GM15510 (cell line): ENCODE results near the gene TRIP13.

Experiments
- POLR2A ChIP-seq: IDR thresholded peaks from 3 replicates; pipeline ENCODE4 v1.6.1; 2011; ENCODE audit warnings: borderline replicate concordance; ENCODE audit not compliant: insufficient read length; ENCODE audit errors: extremely low read depth

Gene TRIP13

GRCh38 chr5:951940-952596 is 59.4 kb downstream of the TRIP13 start:
- no peak for TF ChIP-seq POLR2A

GRCh38 chr5:952597-953271 is 60.0 kb downstream of the TRIP13 start:
- no peak for TF ChIP-seq POLR2A

DNA sequence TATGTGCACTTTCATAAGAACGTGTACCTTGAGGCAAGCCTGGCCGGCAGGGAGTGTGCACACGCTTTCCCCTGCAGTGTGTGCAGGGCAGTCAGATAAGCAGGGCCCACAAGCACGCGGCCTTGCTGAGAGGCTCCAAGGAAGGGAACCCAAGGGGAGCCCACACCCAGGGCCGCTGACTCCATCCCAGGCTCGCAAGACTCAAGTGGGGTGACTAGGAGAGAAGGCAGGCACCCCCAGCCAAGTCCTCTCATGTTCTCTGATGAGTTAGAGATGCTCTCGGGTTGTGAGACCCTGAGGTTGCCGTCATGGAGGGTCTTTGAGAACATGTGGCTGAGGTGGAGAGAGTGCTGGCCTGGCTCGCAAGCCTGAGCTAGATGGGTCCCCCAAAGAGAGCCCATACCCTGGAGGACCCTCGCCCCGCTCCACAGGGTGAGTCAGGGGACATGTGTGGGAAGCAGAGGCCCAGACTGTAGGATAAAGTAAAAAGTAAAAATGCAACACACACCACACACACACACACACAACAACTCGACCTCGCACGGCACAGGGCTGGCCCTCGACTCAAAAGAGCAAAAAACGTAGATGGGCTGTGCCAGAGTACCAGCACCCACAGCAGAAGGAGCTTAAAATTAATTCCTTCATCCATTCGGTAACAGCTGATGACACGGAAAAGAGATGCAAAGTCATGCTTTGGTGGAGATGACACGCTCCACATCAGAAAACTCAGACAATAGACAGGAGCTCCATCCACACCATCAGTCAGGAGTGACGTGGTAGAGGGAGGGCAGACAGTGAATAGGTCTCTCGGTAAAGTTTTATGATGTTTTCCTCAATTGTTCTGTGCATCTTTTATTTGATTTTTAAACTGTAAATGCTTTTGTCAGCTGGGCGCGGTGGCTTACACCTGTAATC is 61.1 kb downstream of the TRIP13 start:
- TF ChIP-seq POLR2A: no peak

DNA sequence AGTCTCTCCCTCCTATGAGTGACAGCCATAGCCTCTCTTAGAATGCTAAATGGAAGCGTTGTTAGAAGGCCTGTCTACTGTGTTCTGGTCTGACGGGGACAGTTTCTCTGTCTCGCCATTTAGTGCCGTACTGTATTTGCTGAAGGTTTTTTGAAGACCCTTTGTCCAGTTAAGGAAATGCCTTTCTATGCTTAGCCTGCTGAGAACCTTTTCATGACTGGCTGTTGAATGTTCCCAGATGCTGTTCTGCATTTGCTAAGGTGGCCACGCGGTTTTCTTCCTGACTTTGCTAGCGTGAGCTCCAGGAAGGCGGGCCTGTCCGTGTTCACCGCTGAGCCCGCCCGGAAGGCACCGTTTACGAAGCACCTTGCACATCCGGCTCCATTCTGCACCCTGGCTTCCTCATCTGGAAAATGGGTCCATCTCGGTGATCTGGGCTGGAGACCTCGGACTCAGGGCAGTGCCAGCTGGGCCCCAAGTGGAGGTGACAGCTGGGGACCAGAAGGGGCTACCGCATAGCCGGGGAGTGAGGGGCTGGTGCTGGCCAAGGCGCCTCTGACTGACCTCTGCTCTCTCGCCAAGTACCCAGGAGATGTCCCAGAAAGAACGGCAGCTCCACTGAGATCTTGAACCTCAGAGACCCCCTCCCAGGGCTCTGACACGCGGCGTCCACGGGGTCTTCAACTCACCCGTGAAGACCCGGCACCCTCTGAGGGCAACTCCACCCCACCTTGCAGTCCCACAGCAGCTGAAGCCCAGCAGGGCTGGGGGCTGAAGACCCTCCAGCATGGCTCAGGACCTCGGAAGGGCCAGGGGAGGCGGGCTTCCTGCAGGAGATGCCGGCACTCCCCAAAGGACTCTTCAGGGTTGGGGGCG is 63.4 kb downstream of the TRIP13 start:
- TF ChIP-seq POLR2A: no peak

- TF ChIP-seq POLR2A: no peak
These were observed 64.5 kb downstream of the TRIP13 start for GRCh38 chr5:956941-957747.

DNA sequence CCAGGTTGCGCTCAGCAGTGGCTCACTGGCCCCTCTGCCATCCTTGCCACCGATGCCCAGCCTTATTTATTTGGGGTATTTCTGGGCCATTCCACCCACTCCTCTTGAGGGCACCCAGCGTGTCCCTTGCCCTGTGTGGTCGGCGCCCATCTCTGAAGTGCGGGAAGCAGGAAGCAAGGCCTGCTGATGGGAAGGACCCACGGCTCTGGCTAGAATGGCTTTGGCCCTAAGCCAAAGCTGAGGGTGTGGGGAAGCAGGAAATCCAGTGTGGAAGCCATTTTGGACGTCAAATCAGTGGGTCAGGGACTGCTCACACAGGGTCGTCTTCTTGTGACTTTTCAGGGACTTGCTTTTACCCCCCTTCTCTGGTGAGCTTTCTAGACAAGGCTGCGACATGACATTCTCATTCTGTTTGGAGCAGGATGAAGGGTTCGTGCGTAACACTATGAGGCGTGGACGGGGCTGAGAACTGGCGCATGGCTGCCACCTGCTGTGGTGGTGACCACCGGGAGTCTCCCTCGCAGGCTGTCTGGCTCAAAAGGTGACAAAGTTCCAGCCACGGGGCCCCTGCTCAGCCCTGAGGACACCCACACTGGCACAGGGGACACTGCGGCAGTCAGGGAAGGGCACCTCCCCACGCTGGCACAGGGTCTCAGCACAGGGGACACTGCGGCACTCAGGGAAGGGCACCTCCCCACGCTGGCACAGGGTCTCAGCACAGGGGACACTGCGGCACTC is 65.2 kb downstream of the TRIP13 start:
- TF ChIP-seq POLR2A: no peak

- TF ChIP-seq POLR2A: no peak
These were observed 66.3 kb downstream of the TRIP13 start for GRCh38 chr5:958701-959571.

DNA sequence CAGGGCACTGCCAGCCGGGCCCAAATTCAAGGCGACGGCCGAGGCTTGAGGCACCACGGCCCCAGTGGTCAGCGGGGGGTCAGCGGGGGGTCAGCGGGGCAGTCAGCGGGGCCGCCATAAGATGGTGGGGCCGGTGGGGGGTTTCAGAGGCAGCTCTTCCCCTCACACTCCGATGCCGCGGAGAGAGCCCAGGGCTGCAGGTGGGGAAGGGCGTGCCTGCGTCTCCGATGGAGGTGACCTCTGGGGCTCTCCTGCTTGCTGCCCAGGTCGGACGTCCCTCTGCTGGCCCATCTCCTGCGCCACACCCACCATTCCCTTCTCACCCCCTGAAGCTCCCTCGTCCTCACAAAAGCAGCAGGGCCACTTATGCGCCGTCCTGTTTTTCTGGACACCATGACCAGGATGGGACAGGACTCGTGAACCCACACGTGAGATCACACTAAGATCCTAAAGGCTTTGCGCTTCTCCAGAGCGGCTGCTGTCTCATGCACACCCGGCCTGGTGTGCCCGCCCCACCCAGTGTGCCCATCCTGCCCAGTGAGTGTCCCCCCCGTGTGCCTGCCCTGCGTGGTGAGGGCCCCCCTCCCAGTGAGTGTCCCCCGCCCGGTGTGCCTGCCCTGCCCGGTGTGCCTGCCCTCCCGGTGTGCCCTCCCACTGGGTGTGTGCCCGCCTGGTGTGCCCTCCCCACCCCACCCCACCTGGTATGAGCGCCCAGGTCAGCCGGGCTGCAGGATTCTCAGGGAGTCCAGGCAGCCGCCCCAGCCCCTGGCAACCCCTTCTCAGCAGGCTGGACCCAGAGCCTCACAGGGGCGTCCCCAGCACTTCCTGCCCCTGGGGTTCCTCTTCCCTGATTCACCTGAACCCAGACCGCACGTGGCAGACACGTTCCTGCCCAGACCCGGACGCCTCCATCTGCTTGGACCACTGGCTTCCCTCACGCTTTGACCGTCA is 67.2 kb downstream of the TRIP13 start:
- no peak for TF ChIP-seq POLR2A

DNA sequence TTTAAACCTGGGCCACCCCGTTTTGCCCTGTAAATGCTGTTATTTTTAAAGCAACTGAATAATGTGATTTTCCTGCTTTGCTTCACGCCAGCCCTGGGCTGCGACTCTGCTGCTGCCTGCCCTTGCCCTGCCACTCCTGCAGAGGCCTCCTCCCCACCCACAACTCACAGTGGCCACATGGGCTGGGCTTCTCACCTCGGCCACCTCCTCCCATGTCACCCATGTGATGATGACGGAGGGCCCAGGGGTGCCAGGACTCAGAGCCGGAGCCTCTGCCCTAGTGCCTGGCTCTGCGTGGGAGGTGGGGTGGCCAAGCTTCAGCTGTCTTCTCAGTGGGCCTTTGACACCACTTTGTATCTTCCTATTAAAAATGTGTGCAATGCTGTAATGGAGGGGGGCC is 67.9 kb downstream of the TRIP13 start:
- TF ChIP-seq POLR2A: no peak

GRCh38 chr5:961002-961710 is 68.5 kb downstream of the TRIP13 start:
- no peak for TF ChIP-seq POLR2A
